ENCODE data around the gene TK2.

GRCh38 chr16:66547101-66547989 lies 2.6 kb downstream of the TK2 start:
- TF ChIP-seq RARB (CRISPR knock-in tag; IDR thresholded peaks at IDR 0.05) = no peak
- TF ChIP-seq ZFP3 (CRISPR knock-in tag; IDR thresholded peaks at IDR 0.05) = no peak
- TF ChIP-seq TOX (CRISPR knock-in tag; IDR thresholded peaks at IDR 0.05; ENCODE audit: borderline replicate concordance) = no peak
- TF ChIP-seq PATZ1 (CRISPR knock-in tag; IDR thresholded peaks at IDR 0.05; ENCODE audit: borderline replicate concordance) = no peak
- no peak for TF ChIP-seq CSDC2 (CRISPR knock-in tag; IDR thresholded peaks at IDR 0.05)
- no peak for TF ChIP-seq CREB5 (CRISPR knock-in tag; IDR thresholded peaks at IDR 0.05; ENCODE audit: low read depth)
- no peak for TF ChIP-seq TCF4 (CRISPR knock-in tag; IDR thresholded peaks at IDR 0.05; ENCODE audit: borderline replicate concordance)
- TF ChIP-seq OSR1 (CRISPR knock-in tag; IDR thresholded peaks at IDR 0.05) = no peak
- TF ChIP-seq ZNF8 (CRISPR knock-in tag; IDR thresholded peaks at IDR 0.05) = no peak
- TF ChIP-seq ZFP30 (CRISPR knock-in tag; IDR thresholded peaks at IDR 0.05) = no peak

Data from SK-N-SH treated with all-trans-retinoic acid at 6 μM for 48 hours (cell line).